ENCODE measurements around the gene TUBE1. TPM values are rescaled to one million over a fixed set of nuclear protein-coding genes. Genes with fewer than 3 reads are reported as not detected.
A peak's percentile ranks its signal among the peaks of the same experiment; 100 is the strongest.

The TUBE1 gene
- total RNA-seq, 1 donor from 2014 or later = 24.7 TPM

- no peaks in the 10 kb centered on the region for H3K27me3 ChIP-seq (ENCODE audit: control insufficient read depth, insufficient read depth, low read length)
- DNase-seq (ENCODE audit: low read depth) = no peak
- TF ChIP-seq, protein P1, sequence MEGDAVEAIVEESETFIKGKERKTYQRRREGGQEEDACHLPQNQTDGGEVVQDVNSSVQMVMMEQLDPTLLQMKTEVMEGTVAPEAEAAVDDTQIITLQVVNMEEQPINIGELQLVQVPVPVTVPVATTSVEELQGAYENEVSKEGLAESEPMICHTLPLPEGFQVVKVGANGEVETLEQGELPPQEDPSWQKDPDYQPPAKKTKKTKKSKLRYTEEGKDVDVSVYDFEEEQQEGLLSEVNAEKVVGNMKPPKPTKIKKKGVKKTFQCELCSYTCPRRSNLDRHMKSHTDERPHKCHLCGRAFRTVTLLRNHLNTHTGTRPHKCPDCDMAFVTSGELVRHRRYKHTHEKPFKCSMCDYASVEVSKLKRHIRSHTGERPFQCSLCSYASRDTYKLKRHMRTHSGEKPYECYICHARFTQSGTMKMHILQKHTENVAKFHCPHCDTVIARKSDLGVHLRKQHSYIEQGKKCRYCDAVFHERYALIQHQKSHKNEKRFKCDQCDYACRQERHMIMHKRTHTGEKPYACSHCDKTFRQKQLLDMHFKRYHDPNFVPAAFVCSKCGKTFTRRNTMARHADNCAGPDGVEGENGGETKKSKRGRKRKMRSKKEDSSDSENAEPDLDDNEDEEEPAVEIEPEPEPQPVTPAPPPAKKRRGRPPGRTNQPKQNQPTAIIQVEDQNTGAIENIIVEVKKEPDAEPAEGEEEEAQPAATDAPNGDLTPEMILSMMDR (IDR thresholded peaks at IDR 0.05; ENCODE audit: insufficient read depth, low read length, poor library complexity, severe bottlenecking) = no peak
These were observed 54.6 kb downstream of the TUBE1 start for GRCh38 chr6:112032728-112033127.

GRCh38 chr6:112031960-112032359 lies 55.3 kb downstream of the TUBE1 start:
- H3K4me3 ChIP-seq (ENCODE audit: low read depth, low read length) = no peak overlapping the region
- no peaks in the 10 kb centered on the region for H3K27me3 ChIP-seq (ENCODE audit: control insufficient read depth, insufficient read depth, low read length)
- DNase-seq (ENCODE audit: low read depth) = no peak
- no peaks in the 10 kb centered on the region for H3K36me3 ChIP-seq (ENCODE audit: control insufficient read depth, insufficient read depth, low read length)
- TF ChIP-seq, protein P1 (IDR thresholded peaks at IDR 0.05; ENCODE audit: insufficient read depth, low read length, poor library complexity, severe bottlenecking) = no peak

More at GRCh38 chr6:112032728-112033127, 54.6 kb downstream of the TUBE1 start:
- no peaks in the 10 kb centered on the region for H3K36me3 ChIP-seq (ENCODE audit: control insufficient read depth, insufficient read depth, low read length)
- H3K4me3 ChIP-seq (ENCODE audit: low read depth, low read length) = no peak overlapping the region

DNA sequence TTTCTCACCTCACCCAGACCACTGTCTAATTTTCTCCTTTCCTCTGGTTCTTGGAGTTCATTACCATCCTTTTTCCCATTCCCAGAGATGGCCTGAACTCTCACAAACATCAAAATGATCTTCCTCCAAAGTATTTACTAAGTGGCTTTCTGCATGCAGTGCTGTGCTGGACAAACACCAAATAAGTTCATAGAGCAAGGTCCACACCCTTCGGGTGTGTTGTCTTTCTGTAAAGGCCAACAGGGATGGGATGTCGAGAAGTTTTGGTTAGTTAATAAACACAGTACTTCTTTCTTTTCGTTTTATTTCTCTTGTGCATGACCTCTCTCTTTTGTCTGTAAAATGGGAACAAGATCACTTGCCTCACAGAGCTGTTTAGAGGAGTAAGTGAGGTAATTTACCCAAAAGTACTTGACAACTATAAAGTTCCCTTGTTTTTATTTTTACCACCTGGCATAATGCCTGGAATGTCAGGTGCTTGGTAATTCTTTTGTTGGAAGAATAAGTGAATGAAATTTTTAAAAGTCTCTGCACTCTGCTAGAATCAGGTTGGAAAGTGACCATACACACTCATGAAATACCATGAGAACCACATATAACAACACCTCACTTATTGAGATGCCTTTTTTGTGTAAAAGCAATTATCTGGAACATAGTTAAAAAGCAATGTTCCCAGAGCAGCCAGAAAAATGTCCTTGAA lies 56.2 kb downstream of the TUBE1 start:
- no peaks in the 10 kb centered on the region for H3K27me3 ChIP-seq (ENCODE audit: control insufficient read depth, insufficient read depth, low read length)
- H3K36me3 ChIP-seq (ENCODE audit: control insufficient read depth, insufficient read depth, low read length) = no peaks in the 10 kb centered on the region
- TF ChIP-seq, protein P1 (IDR thresholded peaks at IDR 0.05; ENCODE audit: insufficient read depth, low read length, poor library complexity, severe bottlenecking) = no peak
- no peak overlapping the region for H3K4me3 ChIP-seq (ENCODE audit: low read depth, low read length)
- DNase-seq (ENCODE audit: low read depth) = no peak

DNA sequence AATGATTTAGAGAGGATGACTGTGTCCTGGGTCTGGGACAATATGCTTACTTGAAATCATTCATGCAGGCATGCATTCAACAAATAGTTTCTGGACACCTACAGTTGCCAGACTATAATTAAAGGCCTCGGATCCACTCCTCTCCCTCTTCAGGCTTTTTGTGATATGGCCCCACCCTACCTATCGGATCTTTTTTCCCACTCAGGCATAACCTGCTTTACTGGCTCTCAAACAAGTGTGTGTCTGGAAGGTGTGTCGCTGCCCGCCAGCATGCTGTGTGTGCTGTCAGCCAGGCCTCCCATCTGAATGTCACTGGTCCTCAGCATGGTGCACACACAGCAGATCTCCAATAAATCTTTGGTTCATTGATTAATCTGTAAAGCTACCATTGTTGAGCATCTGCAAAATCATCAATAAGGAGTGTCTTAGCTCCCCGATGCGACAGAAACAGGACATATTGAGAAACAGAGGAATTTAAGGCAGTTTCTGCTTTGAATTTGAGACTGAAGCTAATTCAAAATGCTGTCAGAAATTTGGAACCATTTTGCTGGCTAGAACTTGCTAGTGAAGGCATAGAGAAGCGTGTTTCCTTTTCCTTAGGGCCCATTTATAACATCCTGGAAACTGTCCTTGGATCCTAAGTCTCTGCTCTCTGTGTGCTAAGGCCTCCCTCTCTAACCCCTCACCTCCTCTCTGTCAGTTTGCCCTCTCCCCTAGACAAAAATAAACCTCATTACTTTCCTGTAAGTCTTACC lies 56.9 kb downstream of the TUBE1 start:
- DNase-seq (ENCODE audit: low read depth) = no peak
- TF ChIP-seq, protein P1 (IDR thresholded peaks at IDR 0.05; ENCODE audit: insufficient read depth, low read length, poor library complexity, severe bottlenecking) = no peak
- Histone ChIP-seq H3K27me3 (ENCODE audit: control insufficient read depth, insufficient read depth, low read length) (no peaks in the 10 kb centered on the region), H3K36me3 (ENCODE audit: control insufficient read depth, insufficient read depth, low read length) (no peaks in the 10 kb centered on the region), H3K4me3 (ENCODE audit: low read depth, low read length) (no peak overlapping the region)

DNA sequence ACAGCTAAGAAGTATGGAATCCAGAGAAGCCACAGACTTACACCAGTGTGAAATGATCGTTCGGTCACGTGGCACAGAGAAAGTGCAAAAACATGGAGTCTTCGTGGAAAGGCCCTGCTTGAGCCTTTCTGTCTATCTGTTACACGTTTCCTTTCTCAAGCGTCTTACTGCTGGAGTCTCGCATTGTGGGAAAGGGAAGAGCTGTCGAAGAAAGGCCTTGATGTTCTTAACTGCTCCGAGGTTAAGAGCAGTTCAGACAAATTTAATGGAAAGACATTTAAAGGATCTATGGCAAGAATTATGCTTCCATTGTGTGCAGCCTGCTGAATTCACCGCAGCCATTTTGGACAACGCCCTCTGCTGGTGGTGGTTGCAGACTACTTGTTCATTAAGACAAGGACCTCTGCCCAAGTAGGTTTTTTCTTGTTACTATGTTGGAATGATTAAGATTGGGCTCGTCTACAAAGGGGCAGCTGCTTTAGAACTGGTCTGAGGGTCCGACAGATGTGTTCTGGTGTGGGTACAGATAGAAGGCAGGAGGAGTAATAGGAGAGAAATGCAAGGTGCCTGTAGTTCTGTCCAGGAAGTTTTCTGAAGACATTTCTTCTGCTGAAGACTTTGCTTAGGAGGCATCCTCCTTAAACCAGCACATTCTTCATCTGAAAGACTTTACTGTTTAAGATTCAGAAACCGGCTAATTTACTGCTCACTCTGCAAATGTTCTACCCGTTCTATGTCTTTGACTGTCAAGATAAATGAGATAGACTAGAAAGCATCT lies 58.0 kb downstream of the TUBE1 start:
- Histone ChIP-seq H3K36me3 (ENCODE audit: control insufficient read depth, insufficient read depth, low read length) (no peaks in the 10 kb centered on the region), H3K4me3 (ENCODE audit: low read depth, low read length) (no peak overlapping the region), H3K27me3 (ENCODE audit: control insufficient read depth, insufficient read depth, low read length) (no peaks in the 10 kb centered on the region)
- no peak for DNase-seq (ENCODE audit: low read depth)
- TF ChIP-seq, protein P1 (IDR thresholded peaks at IDR 0.05; ENCODE audit: insufficient read depth, low read length, poor library complexity, severe bottlenecking) = peak; percentile 62
